ENCODE data around the gene CTIF. TPM values are rescaled to one million over a fixed set of nuclear protein-coding genes. Genes with fewer than 3 reads are reported as not detected.

Gene CTIF
- polyA plus RNA-seq, 1 donor from 2014 or later, result 50.2 TPM

- Histone ChIP-seq H3K27ac (ENCODE audit: low read length) (no peak overlapping the region), H3K4me2 (ENCODE audit: low read length) (no peak overlapping the region)
- TF ChIP-seq EP300 (conservative IDR thresholded peaks at IDR 0.05; ENCODE audit: poor library complexity, severe bottlenecking) (no peak), CTCF (IDR thresholded peaks at IDR 0.05; ENCODE audit: poor library complexity, severe bottlenecking) (no peak), TAF1 (IDR thresholded peaks at IDR 0.05; ENCODE audit: low read depth) (no peak), SMC3 (conservative IDR thresholded peaks at IDR 0.05; ENCODE audit: poor library complexity) (no peak), MXI1 (conservative IDR thresholded peaks at IDR 0.05; ENCODE audit: poor library complexity, severe bottlenecking) (no peak), RAD21 (conservative IDR thresholded peaks at IDR 0.05) (no peak), EZH2 (IDR thresholded peaks at IDR 0.05; ENCODE audit: borderline replicate concordance, insufficient read depth, low read length, poor library complexity, severe bottlenecking) (no peak), REST (IDR thresholded peaks at IDR 0.05; ENCODE audit: borderline replicate concordance) (no peak), POLR2AphosphoS5 (IDR thresholded peaks at IDR 0.05) (no peak)
Observed at GRCh38 chr18:48723016-48723415, 184.2 kb downstream of the CTIF start.

GRCh38 chr18:48723837-48724236 is 185.0 kb downstream of the CTIF start:
- no peaks in the 10 kb centered on the region for H3K27me3 ChIP-seq (ENCODE audit: insufficient read depth, low read depth, low read length)
- no peaks in the 10 kb centered on the region for H3K79me2 ChIP-seq (replicated peaks; ENCODE audit: insufficient read depth, low read length)
- H3K27ac ChIP-seq (ENCODE audit: low read length), result no peak overlapping the region
- H3K36me3 ChIP-seq (ENCODE audit: insufficient read depth, low read length), result peaks cover 3% of the 10 kb centered on the region
- no peaks in the 10 kb centered on the region for H4K20me1 ChIP-seq (ENCODE audit: insufficient read depth)
- H3K9me2 ChIP-seq (ENCODE audit: insufficient read depth, low read length), result no peaks in the 10 kb centered on the region
- H2AFZ ChIP-seq (ENCODE audit: low read depth, low read length), result no peak overlapping the region
- H3K4me3 ChIP-seq (ENCODE audit: low read length), result no peak overlapping the region
- H3K9ac ChIP-seq (ENCODE audit: low read length), result no peak overlapping the region
- H3F3A ChIP-seq (ENCODE audit: insufficient read depth, low read length, poor library complexity, severe bottlenecking), result no peaks in the 10 kb centered on the region
- no peak overlapping the region for H3K4me2 ChIP-seq (ENCODE audit: low read length)
- TF ChIP-seq MXI1 (conservative IDR thresholded peaks at IDR 0.05; ENCODE audit: poor library complexity, severe bottlenecking) (no peak), EP300 (conservative IDR thresholded peaks at IDR 0.05; ENCODE audit: poor library complexity, severe bottlenecking) (no peak), EZH2 (IDR thresholded peaks at IDR 0.05; ENCODE audit: borderline replicate concordance, insufficient read depth, low read length, poor library complexity, severe bottlenecking) (no peak), CTCF (IDR thresholded peaks at IDR 0.05; ENCODE audit: poor library complexity, severe bottlenecking) (no peak), REST (IDR thresholded peaks at IDR 0.05; ENCODE audit: borderline replicate concordance) (no peak), POLR2AphosphoS5 (IDR thresholded peaks at IDR 0.05) (no peak), SMC3 (conservative IDR thresholded peaks at IDR 0.05; ENCODE audit: poor library complexity) (no peak), TAF1 (IDR thresholded peaks at IDR 0.05; ENCODE audit: low read depth) (no peak), RAD21 (conservative IDR thresholded peaks at IDR 0.05) (no peak)
- H3K9me3 ChIP-seq (ENCODE audit: low read length), result no peaks in the 10 kb centered on the region

More at GRCh38 chr18:48723016-48723415, 184.2 kb downstream of the CTIF start:
- H3K36me3 ChIP-seq (ENCODE audit: insufficient read depth, low read length), result peaks cover 3% of the 10 kb centered on the region
- no peaks in the 10 kb centered on the region for H3K79me2 ChIP-seq (replicated peaks; ENCODE audit: insufficient read depth, low read length)
- no peak overlapping the region for H3K9ac ChIP-seq (ENCODE audit: low read length)
- H3K27me3 ChIP-seq (ENCODE audit: insufficient read depth, low read depth, low read length), result no peaks in the 10 kb centered on the region
- no peaks in the 10 kb centered on the region for H3K9me2 ChIP-seq (ENCODE audit: insufficient read depth, low read length)
- no peak overlapping the region for H3K4me3 ChIP-seq (ENCODE audit: low read length)
- H3K9me3 ChIP-seq (ENCODE audit: low read length), result no peaks in the 10 kb centered on the region
- H3F3A ChIP-seq (ENCODE audit: insufficient read depth, low read length, poor library complexity, severe bottlenecking), result no peaks in the 10 kb centered on the region
- H2AFZ ChIP-seq (ENCODE audit: low read depth, low read length), result no peak overlapping the region
- no peaks in the 10 kb centered on the region for H4K20me1 ChIP-seq (ENCODE audit: insufficient read depth)

All from neural cell (in vitro differentiated cells).